HepG2 (cell line): ENCODE results near the gene SULT2A1. TPM values are rescaled to one million over a fixed set of nuclear protein-coding genes. Genes with fewer than 3 reads are reported as not detected.

Source experiments
- ATAC-seq: fragments of 200-7000 bp; cut with Tn5 transposase; 3 replicates; pipeline ENCODE4 v1.9.1; 2020; ENCODE audit warnings: mild to moderate bottlenecking, moderate library complexity
- BruUV-seq: library from RNA; stranded (reverse); fragments of 400-500 nt; replicated peaks from 2 replicates; lab custom pipeline; 2021; lab: Mats Ljungman, UMichigan
- CTCF ChIA-PET: fragments of 300-600 bp; formaldehyde crosslinking; extraction: SDS; loops from one replicate; lab custom pipeline; 2021; ENCODE audit warnings: low total read pairs, inconsistent platforms, low intra/inter-chr PET ratio; lab: Yijun Ruan, JAX
- POLR2A ChIA-PET: fragments of 350-600 bp; sonication (Branson Sonifier 250); formaldehyde crosslinking; loops from one replicate; lab custom pipeline; 2020; ENCODE audit warnings: antibody characterized with exemption, inconsistent platforms; lab: Yijun Ruan, JAX
- DNase-seq: peaks from one replicate; pipeline ENCODE4 v3.0.0-alpha.2; 2015; ENCODE audit warnings: low spot score
- FAIRE-seq: peaks from 3 replicates; lab custom pipeline; 2011; peaks lifted over from hg19 to GRCh38; lab: Jason Lieb, UNC
- H2AFZ ChIP-seq: one replicate; pipeline ENCODE4 v1.6.1; 2011; ENCODE audit warnings: low read length, inconsistent platforms
- H3K27ac ChIP-seq: fragments of 300-600 bp; 3 replicates; pipeline ENCODE4 v1.8.0; 2011; ENCODE audit warnings: mixed run types, mild to moderate bottlenecking, mixed read lengths, low read length, inconsistent platforms; ENCODE audit not compliant: insufficient read depth; ENCODE audit errors: extremely low read length
- H3K27me3 ChIP-seq, 2 experiments: fragments of 200-600 bp in 1 of 2; 2 replicates in 1 of 2; 3 replicates in 1 of 2; pipeline versions ENCODE4 v1.6.0 to v1.8.0; 2011; ENCODE audit warnings: low read length in 2 of 2, mild to moderate bottlenecking in 2 of 2, moderate library complexity in 2 of 2, inconsistent platforms in 1 of 2; ENCODE audit not compliant: insufficient read depth in 2 of 2, control insufficient read depth in 1 of 2
- H3K36me3 ChIP-seq, 2 experiments: fragments of 200-600 bp in 1 of 2; replicated peaks in 1 of 2; 2 replicates in 1 of 2; 3 replicates in 1 of 2; pipeline versions ENCODE4 v1.5.1 to v1.8.0; 2011; ENCODE audit warnings: low read length in 2 of 2, inconsistent platforms in 1 of 2; ENCODE audit not compliant: insufficient read depth in 2 of 2, control insufficient read depth in 1 of 2
- H3K4me1 ChIP-seq: 2 replicates; pipeline ENCODE4 v1.5.1; 2012; ENCODE audit warnings: low read length, inconsistent platforms; ENCODE audit not compliant: insufficient read depth
- H3K4me2 ChIP-seq: 2 replicates; pipeline ENCODE4 v1.6.0; 2011; ENCODE audit warnings: low read depth, low read length, inconsistent platforms
- H3K4me3 ChIP-seq, 3 experiments: fragments of 200-600 bp in 1 of 3; sonication (generic), shearing (Covaris generic) in 1 of 3; replicated peaks in 1 of 3; 2 replicates each; pipeline ENCODE4 v1.5.1; 2011 to 2016; ENCODE audit warnings: low read length in 3 of 3, inconsistent platforms in 2 of 3, low read depth in 2 of 3, mild to moderate bottlenecking in 2 of 3, control low read depth in 1 of 3, mixed read lengths in 1 of 3; ENCODE audit not compliant: insufficient read depth in 1 of 3
- H3K79me2 ChIP-seq: one replicate; pipeline ENCODE4 v1.6.1; 2011; ENCODE audit warnings: low read length, inconsistent platforms; ENCODE audit not compliant: insufficient read depth
- H3K9ac ChIP-seq: 2 replicates; pipeline ENCODE4 v1.6.0; 2011; ENCODE audit warnings: mild to moderate bottlenecking, low read depth, low read length, inconsistent platforms; ENCODE audit not compliant: insufficient read depth
- H3K9me3 ChIP-seq: 2 replicates; pipeline ENCODE4 v1.5.1; 2012; ENCODE audit warnings: mild to moderate bottlenecking, low read length
- H4K20me1 ChIP-seq: 2 replicates; pipeline ENCODE4 v1.6.0; 2011; ENCODE audit warnings: inconsistent platforms, mild to moderate bottlenecking, low read length, moderate library complexity; ENCODE audit not compliant: insufficient read depth
- ATF7-NPFF ChIP-seq: sonication (generic); formaldehyde crosslinking; IDR thresholded peaks from 2 replicates; pipeline ENCODE4 v1.8.1; 2023; ENCODE audit warnings: mild to moderate bottlenecking, low read depth, missing genetic modification reagents, moderate library complexity
- ATM ChIP-seq: fragments of 450-650 bp; IDR thresholded peaks from 2 replicates; pipeline ENCODE4 v1.7.1; 2017; ENCODE audit warnings: mild to moderate bottlenecking, borderline replicate concordance
- FOSL1 ChIP-seq: sonication (generic); formaldehyde crosslinking; IDR thresholded peaks from 2 replicates; pipeline ENCODE4 v1.9.0; 2021; ENCODE audit warnings: missing genetic modification reagents, borderline replicate concordance
- FOXK1 ChIP-seq: sonication (generic); formaldehyde crosslinking; IDR thresholded peaks from 2 replicates; pipeline ENCODE4 v1.4.0; 2020; ENCODE audit warnings: low read depth, missing genetic modification reagents, borderline replicate concordance
- FUBP1 ChIP-seq: sonication (generic); formaldehyde crosslinking; IDR thresholded peaks from 2 replicates; pipeline ENCODE4 v1.5.1; 2020; ENCODE audit warnings: missing genetic modification reagents, mild to moderate bottlenecking, borderline replicate concordance
- NFE2L1 ChIP-seq: sonication (generic); formaldehyde crosslinking; IDR thresholded peaks from 2 replicates; pipeline ENCODE4 v1.4.0; 2020; ENCODE audit warnings: missing genetic modification reagents, mild to moderate bottlenecking, borderline replicate concordance
- NFRKB ChIP-seq: fragments of 450-650 bp; IDR thresholded peaks from 2 replicates; pipeline ENCODE4 v1.6.1; 2017
- SP2 ChIP-seq: sonication (generic); formaldehyde crosslinking; IDR thresholded peaks from 2 replicates; pipeline ENCODE4 v1.5.1; 2020; ENCODE audit warnings: mild to moderate bottlenecking, missing genetic modification reagents
- TBP ChIP-seq: sonication (generic); formaldehyde crosslinking; IDR thresholded peaks from 2 replicates; pipeline ENCODE4 v1.5.0; 2020; ENCODE audit warnings: missing genetic modification reagents
- TCF7L2 ChIP-seq: IDR thresholded peaks from 2 replicates; pipeline ENCODE4 v1.6.1; 2011; ENCODE audit warnings: mild to moderate bottlenecking, low read depth, low read length, moderate library complexity
- ZNF24 ChIP-seq: fragments of 450-650 bp; IDR thresholded peaks from 2 replicates; pipeline ENCODE4 v1.6.1; 2017; ENCODE audit warnings: antibody characterized with exemption, mild to moderate bottlenecking
- ZNF362 ChIP-seq: sonication (generic); formaldehyde crosslinking; IDR thresholded peaks from 2 replicates; pipeline ENCODE4 v1.4.0; 2020; ENCODE audit warnings: missing genetic modification reagents, mild to moderate bottlenecking, borderline replicate concordance
- ZNF616 ChIP-seq: sonication (generic); formaldehyde crosslinking; IDR thresholded peaks from 2 replicates; pipeline ENCODE4 v1.5.0; 2020; ENCODE audit warnings: low read depth, mild to moderate bottlenecking, missing genetic modification reagents
- ZNF75D ChIP-seq: sonication (generic); formaldehyde crosslinking; IDR thresholded peaks from 2 replicates; pipeline ENCODE4 v1.8.1; 2023; ENCODE audit warnings: missing genetic modification reagents, mild to moderate bottlenecking, borderline replicate concordance
- ZNF782 ChIP-seq: sonication (generic); formaldehyde crosslinking; IDR thresholded peaks from 2 replicates; pipeline ENCODE4 v1.4.0; 2020; ENCODE audit warnings: missing genetic modification reagents, mild to moderate bottlenecking, borderline replicate concordance
- ZSCAN31 ChIP-seq: sonication (generic); formaldehyde crosslinking; IDR thresholded peaks from 2 replicates; pipeline ENCODE4 v1.5.0; 2020; ENCODE audit warnings: low read depth, mild to moderate bottlenecking, missing genetic modification reagents
- ZSCAN9 ChIP-seq: IDR thresholded peaks from 2 replicates; pipeline ENCODE4 v1.6.1; 2016; ENCODE audit warnings: borderline replicate concordance
- ZZZ3 ChIP-seq: sonication (generic); formaldehyde crosslinking; IDR thresholded peaks from 2 replicates; pipeline ENCODE4 v1.4.0; 2020; ENCODE audit warnings: missing genetic modification reagents, mild to moderate bottlenecking, borderline replicate concordance
- WGBS: methylation state at CpG from one replicate; pipeline ENCODE4 v1.1.6; 2017; ENCODE audit warnings: low lambda C conversion rate; 5-methylcytosine and 5-hydroxymethylcytosine counted together
- in situ Hi-C: cut with HindIII; loops from 2 replicates; pipeline ENCODE4 v1.10.0; 2017; ENCODE audit warnings: low pct_unique_long_range_greater_than_20kb; ENCODE audit not compliant: extremely low pct_ligation_motif_present
- intact Hi-C: fragments of 100-400 bp; cut with micrococcal nuclease; formaldehyde crosslinking; loops from one replicate; pipeline ENCODE4 v1.10.0; 2022; ENCODE audit not compliant: unreplicated experiment
- polyA plus RNA-seq, 8 experiments: library from polyadenylated mRNA; depleted of rRNA in 3 of 8; stranded (reverse) in 7 of 8; unstranded in 1 of 8; fragments of >200 nt; fragmentation: Illumina TruSeq in 4 of 8; extraction: Trizol in 4 of 8; gene quantifications; 2 replicates each; pipeline versions ENCODE4 v1.2.1 to v1.2.3, GENCODE V29; 2011 to 2016; ENCODE audit warnings: low read depth in 4 of 8, missing spikeins in 1 of 8, mixed read lengths in 1 of 8; ENCODE audit not compliant: insufficient read depth in 1 of 8
- total RNA-seq, 5 experiments: library from RNA; depleted of rRNA; stranded (reverse); fragments of >200 nt; fragmentation: Illumina TruSeq; extraction: Trizol; gene quantifications; 2 replicates each; pipeline ENCODE4 v1.2.3, GENCODE V29; 2016; ENCODE audit warnings: low read depth in 1 of 5
- TF ChIP-seq, protein P1 (sequence below): sonication (generic); formaldehyde crosslinking; IDR thresholded peaks from 2 replicates; pipeline ENCODE4 v1.4.0; 2020; ENCODE audit warnings: mild to moderate bottlenecking, missing genetic modification reagents

SULT2A1 gene
- total and polyA plus RNA-seq, 2 of the 13 experiments (the other 11 are each of a cell fraction or from before 2014, with no cell fraction given): 137 to 193 TPM

DNA sequence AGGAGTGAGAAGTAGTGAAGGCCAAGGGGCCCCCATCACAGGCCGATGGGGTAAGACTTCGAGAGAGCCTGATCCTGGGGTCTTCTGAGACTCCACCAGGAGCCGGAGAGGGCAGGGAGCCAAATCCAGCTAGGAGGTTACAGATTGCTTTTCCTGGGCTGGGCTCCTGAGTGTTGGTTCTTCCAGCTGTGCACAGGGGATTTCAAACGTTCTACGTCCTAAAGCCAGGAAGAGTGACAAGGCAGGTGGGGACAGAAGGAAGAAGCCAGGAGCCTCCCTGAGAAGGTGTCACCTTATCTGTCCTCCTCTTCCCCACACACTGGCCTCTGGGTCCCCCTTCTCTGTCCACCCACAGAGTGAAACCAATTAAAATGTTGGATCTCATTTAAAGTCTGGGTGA lies 43.2 kb downstream of the SULT2A1 start:
- no peak overlapping the region for H3K4me3 ChIP-seq
- no peak for DNase-seq
- H3K4me2 ChIP-seq: no peak overlapping the region
- H3K79me2 ChIP-seq: no peaks in the 10 kb centered on the region
- intact Hi-C loops: no loop called here
- ChIA-PET CTCF (no interaction called here), POLR2A (no interaction called here)
- BruUV-seq: no TSS peak
- H3K27ac ChIP-seq: no peak overlapping the region
- H3K9me3 ChIP-seq: no peaks in the 10 kb centered on the region
- no peaks in the 10 kb centered on the region for H4K20me1 ChIP-seq
- peaks cover 0 to 22% of the 10 kb centered on the region in 2 experiments; a peak in 3 of 5 replicates for H3K27me3 ChIP-seq
- no peak for FAIRE-seq
- no peak for ATAC-seq
- no peaks in the 10 kb centered on the region for H3K36me3 ChIP-seq
- TF ChIP-seq ZNF616: no peak
- TF ChIP-seq, protein P1, sequence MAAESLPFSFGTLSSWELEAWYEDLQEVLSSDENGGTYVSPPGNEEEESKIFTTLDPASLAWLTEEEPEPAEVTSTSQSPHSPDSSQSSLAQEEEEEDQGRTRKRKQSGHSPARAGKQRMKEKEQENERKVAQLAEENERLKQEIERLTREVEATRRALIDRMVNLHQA (CRISPR knock-in tag): no peak
- no peak for TF ChIP-seq FOSL1 (CRISPR knock-in tag)
- no peak for TF ChIP-seq SP2 (CRISPR knock-in tag)
- TF ChIP-seq TCF7L2: no peak
- TF ChIP-seq ZSCAN9 (CRISPR knock-in tag): no peak
- TF ChIP-seq FOXK1 (CRISPR knock-in tag): no peak
- no peak for TF ChIP-seq ZSCAN31 (CRISPR knock-in tag)
- no peak for TF ChIP-seq NFRKB
- no peak for TF ChIP-seq ZNF362 (CRISPR knock-in tag)
- no peak for TF ChIP-seq ZNF75D (CRISPR knock-in tag)
- no peak for TF ChIP-seq ZNF782
- TF ChIP-seq FUBP1 (CRISPR knock-in tag): no peak
- TF ChIP-seq ZZZ3 (CRISPR knock-in tag): no peak
- TF ChIP-seq ATF7-NPFF: no peak
- no peak for TF ChIP-seq ZNF24
- TF ChIP-seq NFE2L1 (CRISPR knock-in tag): no peak
- no peak for TF ChIP-seq TBP (CRISPR knock-in tag)
- TF ChIP-seq ATM: no peak
- WGBS: 18% methylated on average over 4 of the region's 5 CpGs
- no peak overlapping the region for H2AFZ ChIP-seq
- in situ Hi-C loops: no loop called here
- H3K9ac ChIP-seq: no peak overlapping the region
- no peaks in the 10 kb centered on the region; the same call in 1 of the 2 replicates for H3K4me1 ChIP-seq
